ENCODE data around the gene SLC6A8. TPM values are rescaled to one million over a fixed set of nuclear protein-coding genes. Genes with fewer than 3 reads are reported as not detected.

Gene SLC6A8
- 13.0 TPM for total RNA-seq

- Histone ChIP-seq H3K9me3 (ENCODE audit: control insufficient read depth in 3 of 3, low read length in 3 of 3) (no peaks in the 10 kb centered on the region), H3K9ac (ENCODE audit: low read depth in 1 of 3, low read length in 3 of 3) (peak within 1 kb of the TSS in 2 of 3 donors; percentile 59 to 81), H3K27me3 (ENCODE audit: control insufficient read depth in 3 of 3, insufficient read depth in 3 of 3, low read length in 3 of 3) (peaks cover 0 to 3% (median 0%) of the 10 kb centered on the region in 3 donors), H3K4me1 (ENCODE audit: control insufficient read depth in 3 of 3, insufficient read depth in 3 of 3, low read length in 3 of 3) (peaks cover 9 to 26% (median 24%) of the 10 kb centered on the region in 3 donors), H3K4me3 (ENCODE audit: low read length in 3 of 3) (peak within 1 kb of the TSS in 2 of 3 donors; percentile 54 to 56), H3K27ac (ENCODE audit: low read depth, low read length) (peak within 1 kb of the TSS; percentile 44), H3K36me3 (ENCODE audit: control insufficient read depth in 3 of 3, insufficient read depth in 3 of 3, low read length in 3 of 3) (peaks cover 0 to 5% (median 2%) of the 10 kb centered on the region in 3 donors)
Observed at GRCh38 chrX:153687121-153688039, at the start of gene SLC6A8. SLC6A8 (plus strand) TSS chrX:153687926; CDS start chrX:153688575, 649 bp downstream.

- H3K27ac ChIP-seq (ENCODE audit: low read depth, low read length), result no peak overlapping the region
- no peaks in the 10 kb centered on the region for H3K36me3 ChIP-seq (ENCODE audit: control insufficient read depth in 3 of 3, insufficient read depth in 3 of 3, low read length in 3 of 3)
- H3K4me1 ChIP-seq (ENCODE audit: control insufficient read depth in 3 of 3, insufficient read depth in 3 of 3, low read length in 3 of 3), result peaks cover 0 to 4% (median 0%) of the 10 kb centered on the region in 3 donors
- H3K27me3 ChIP-seq (ENCODE audit: control insufficient read depth in 3 of 3, insufficient read depth in 3 of 3, low read length in 3 of 3), result peaks cover 12 to 24% (median 17%) of the 10 kb centered on the region in 3 donors
- no peak overlapping the region for H3K9ac ChIP-seq (ENCODE audit: low read depth in 1 of 3, low read length in 3 of 3)
- no peaks in the 10 kb centered on the region for H3K9me3 ChIP-seq (ENCODE audit: control insufficient read depth in 3 of 3, low read length in 3 of 3)
- no peak overlapping the region for H3K4me3 ChIP-seq (ENCODE audit: low read length in 3 of 3)
Observed at GRCh38 chrX:153638041-153638371, 49.7 kb upstream of the SLC6A8 start.

- H3K27me3 ChIP-seq (ENCODE audit: control insufficient read depth in 3 of 3, insufficient read depth in 3 of 3, low read length in 3 of 3), result peaks cover 18 to 29% (median 21%) of the 10 kb centered on the region in 3 donors
- no peaks in the 10 kb centered on the region for H3K9me3 ChIP-seq (ENCODE audit: control insufficient read depth in 3 of 3, low read length in 3 of 3)
- peaks cover 0 to 8% (median 2%) of the 10 kb centered on the region in 3 donors for H3K4me1 ChIP-seq (ENCODE audit: control insufficient read depth in 3 of 3, insufficient read depth in 3 of 3, low read length in 3 of 3)
- no peak overlapping the region for H3K4me3 ChIP-seq (ENCODE audit: low read length in 3 of 3)
- no peak overlapping the region for H3K9ac ChIP-seq (ENCODE audit: low read depth in 1 of 3, low read length in 3 of 3)
- H3K27ac ChIP-seq (ENCODE audit: low read depth, low read length), result no peak overlapping the region
- H3K36me3 ChIP-seq (ENCODE audit: control insufficient read depth in 3 of 3, insufficient read depth in 3 of 3, low read length in 3 of 3), result no peaks in the 10 kb centered on the region
Observed at GRCh38 chrX:153638436-153639176, 49.1 kb upstream of the SLC6A8 start.

GRCh38 chrX:153639177-153640044, 48.3 kb upstream of the SLC6A8 start:
- Histone ChIP-seq H3K4me1 (ENCODE audit: control insufficient read depth in 3 of 3, insufficient read depth in 3 of 3, low read length in 3 of 3) (peaks cover 0 to 11% (median 5%) of the 10 kb centered on the region in 3 donors), H3K4me3 (ENCODE audit: low read length in 3 of 3) (no peak overlapping the region), H3K27me3 (ENCODE audit: control insufficient read depth in 3 of 3, insufficient read depth in 3 of 3, low read length in 3 of 3) (peaks cover 22 to 31% (median 25%) of the 10 kb centered on the region in 3 donors), H3K9ac (ENCODE audit: low read depth in 1 of 3, low read length in 3 of 3) (no peak overlapping the region), H3K36me3 (ENCODE audit: control insufficient read depth in 3 of 3, insufficient read depth in 3 of 3, low read length in 3 of 3) (no peaks in the 10 kb centered on the region), H3K27ac (ENCODE audit: low read depth, low read length) (no peak overlapping the region), H3K9me3 (ENCODE audit: control insufficient read depth in 3 of 3, low read length in 3 of 3) (no peaks in the 10 kb centered on the region)

- peaks cover 0 to 11% (median 5%) of the 10 kb centered on the region in 3 donors for H3K4me1 ChIP-seq (ENCODE audit: control insufficient read depth in 3 of 3, insufficient read depth in 3 of 3, low read length in 3 of 3)
- peaks cover 28 to 38% (median 29%) of the 10 kb centered on the region in 3 donors for H3K27me3 ChIP-seq (ENCODE audit: control insufficient read depth in 3 of 3, insufficient read depth in 3 of 3, low read length in 3 of 3)
- H3K9me3 ChIP-seq (ENCODE audit: control insufficient read depth in 3 of 3, low read length in 3 of 3), result no peaks in the 10 kb centered on the region
- no peak overlapping the region for H3K9ac ChIP-seq (ENCODE audit: low read depth in 1 of 3, low read length in 3 of 3)
- no peak overlapping the region for H3K4me3 ChIP-seq (ENCODE audit: low read length in 3 of 3)
- no peak overlapping the region for H3K27ac ChIP-seq (ENCODE audit: low read depth, low read length)
- H3K36me3 ChIP-seq (ENCODE audit: control insufficient read depth in 3 of 3, insufficient read depth in 3 of 3, low read length in 3 of 3), result no peaks in the 10 kb centered on the region
Observed at GRCh38 chrX:153640045-153640686, 47.6 kb upstream of the SLC6A8 start.

- no peak overlapping the region for H3K27ac ChIP-seq (ENCODE audit: low read depth, low read length)
- peaks cover 31 to 44% (median 33%) of the 10 kb centered on the region in 3 donors for H3K27me3 ChIP-seq (ENCODE audit: control insufficient read depth in 3 of 3, insufficient read depth in 3 of 3, low read length in 3 of 3)
- no peaks in the 10 kb centered on the region for H3K36me3 ChIP-seq (ENCODE audit: control insufficient read depth in 3 of 3, insufficient read depth in 3 of 3, low read length in 3 of 3)
- no peaks in the 10 kb centered on the region for H3K9me3 ChIP-seq (ENCODE audit: control insufficient read depth in 3 of 3, low read length in 3 of 3)
- peaks cover 0 to 11% (median 5%) of the 10 kb centered on the region in 3 donors for H3K4me1 ChIP-seq (ENCODE audit: control insufficient read depth in 3 of 3, insufficient read depth in 3 of 3, low read length in 3 of 3)
- no peak overlapping the region for H3K9ac ChIP-seq (ENCODE audit: low read depth in 1 of 3, low read length in 3 of 3)
- H3K4me3 ChIP-seq (ENCODE audit: low read length in 3 of 3), result no peak overlapping the region
Observed at GRCh38 chrX:153640736-153641575, 46.8 kb upstream of the SLC6A8 start.

- Histone ChIP-seq H3K4me1 (ENCODE audit: control insufficient read depth in 3 of 3, insufficient read depth in 3 of 3, low read length in 3 of 3) (peaks cover 0 to 11% (median 5%) of the 10 kb centered on the region in 3 donors), H3K36me3 (ENCODE audit: control insufficient read depth in 3 of 3, insufficient read depth in 3 of 3, low read length in 3 of 3) (no peaks in the 10 kb centered on the region), H3K9me3 (ENCODE audit: control insufficient read depth in 3 of 3, low read length in 3 of 3) (no peaks in the 10 kb centered on the region), H3K27me3 (ENCODE audit: control insufficient read depth in 3 of 3, insufficient read depth in 3 of 3, low read length in 3 of 3) (peaks cover 37 to 51% (median 40%) of the 10 kb centered on the region in 3 donors), H3K9ac (ENCODE audit: low read depth in 1 of 3, low read length in 3 of 3) (no peak overlapping the region), H3K4me3 (ENCODE audit: low read length in 3 of 3) (no peak overlapping the region), H3K27ac (ENCODE audit: low read depth, low read length) (no peak overlapping the region)
Observed at GRCh38 chrX:153641627-153642026, 46.1 kb upstream of the SLC6A8 start.

GRCh38 chrX:153642051-153642654, 45.6 kb upstream of the SLC6A8 start:
- no peaks in the 10 kb centered on the region for H3K9me3 ChIP-seq (ENCODE audit: control insufficient read depth in 3 of 3, low read length in 3 of 3)
- H3K9ac ChIP-seq (ENCODE audit: low read depth in 1 of 3, low read length in 3 of 3), result no peak overlapping the region
- peaks cover 0 to 11% (median 5%) of the 10 kb centered on the region in 3 donors for H3K4me1 ChIP-seq (ENCODE audit: control insufficient read depth in 3 of 3, insufficient read depth in 3 of 3, low read length in 3 of 3)
- H3K27ac ChIP-seq (ENCODE audit: low read depth, low read length), result no peak overlapping the region
- H3K36me3 ChIP-seq (ENCODE audit: control insufficient read depth in 3 of 3, insufficient read depth in 3 of 3, low read length in 3 of 3), result no peaks in the 10 kb centered on the region
- peaks cover 37 to 53% (median 42%) of the 10 kb centered on the region in 3 donors for H3K27me3 ChIP-seq (ENCODE audit: control insufficient read depth in 3 of 3, insufficient read depth in 3 of 3, low read length in 3 of 3)
- no peak overlapping the region for H3K4me3 ChIP-seq (ENCODE audit: low read length in 3 of 3)

Data from skeletal muscle tissue (tissue), 4 donors.